SW480 (cell line): ENCODE measurements around the gene PCDHGB7.
"Not testable (repeated sequence)": the region's sequence is repeated elsewhere in the genome, so short reads cannot be mapped to it uniquely, and the experiment has no call there.

ENCODE experiments used
- DNase-seq: peaks from one replicate; pipeline ENCODE4 v3.0.0-alpha.2; 2016; ENCODE audit warnings: low spot score

PCDHGB7 gene

GRCh38 chr5:141430332-141431113, 13.0 kb downstream of the PCDHGB7 start, which contains the start of gene PCDHGA12:
Gene PCDHGA12 (plus strand): TSS chr5:141430507. CDS start chr5:141430760, 253 bp downstream.
- no peak for DNase-seq

DNA sequence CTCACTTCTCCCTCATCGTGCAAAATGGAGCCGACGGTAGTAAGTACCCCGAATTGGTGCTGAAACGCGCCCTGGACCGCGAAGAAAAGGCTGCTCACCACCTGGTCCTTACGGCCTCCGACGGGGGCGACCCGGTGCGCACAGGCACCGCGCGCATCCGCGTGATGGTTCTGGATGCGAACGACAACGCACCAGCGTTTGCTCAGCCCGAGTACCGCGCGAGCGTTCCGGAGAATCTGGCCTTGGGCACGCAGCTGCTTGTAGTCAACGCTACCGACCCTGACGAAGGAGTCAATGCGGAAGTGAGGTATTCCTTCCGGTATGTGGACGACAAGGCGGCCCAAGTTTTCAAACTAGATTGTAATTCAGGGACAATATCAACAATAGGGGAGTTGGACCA, 13.8 kb downstream of the PCDHGB7 start:
- DNase-seq: no peak

- not testable (repeated sequence) for DNase-seq
Observed at GRCh38 chr5:141432308-141432707, 14.8 kb downstream of the PCDHGB7 start.

DNA sequence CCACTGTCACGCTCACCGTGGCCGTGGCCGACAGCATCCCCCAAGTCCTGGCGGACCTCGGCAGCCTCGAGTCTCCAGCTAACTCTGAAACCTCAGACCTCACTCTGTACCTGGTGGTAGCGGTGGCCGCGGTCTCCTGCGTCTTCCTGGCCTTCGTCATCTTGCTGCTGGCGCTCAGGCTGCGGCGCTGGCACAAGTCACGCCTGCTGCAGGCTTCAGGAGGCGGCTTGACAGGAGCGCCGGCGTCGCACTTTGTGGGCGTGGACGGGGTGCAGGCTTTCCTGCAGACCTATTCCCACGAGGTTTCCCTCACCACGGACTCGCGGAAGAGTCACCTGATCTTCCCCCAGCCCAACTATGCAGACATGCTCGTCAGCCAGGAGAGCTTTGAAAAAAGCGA, 15.2 kb downstream of the PCDHGB7 start:
- not testable (repeated sequence) for DNase-seq

GRCh38 chr5:141434006-141434405, 16.5 kb downstream of the PCDHGB7 start:
- DNase-seq: no peak

DNA sequence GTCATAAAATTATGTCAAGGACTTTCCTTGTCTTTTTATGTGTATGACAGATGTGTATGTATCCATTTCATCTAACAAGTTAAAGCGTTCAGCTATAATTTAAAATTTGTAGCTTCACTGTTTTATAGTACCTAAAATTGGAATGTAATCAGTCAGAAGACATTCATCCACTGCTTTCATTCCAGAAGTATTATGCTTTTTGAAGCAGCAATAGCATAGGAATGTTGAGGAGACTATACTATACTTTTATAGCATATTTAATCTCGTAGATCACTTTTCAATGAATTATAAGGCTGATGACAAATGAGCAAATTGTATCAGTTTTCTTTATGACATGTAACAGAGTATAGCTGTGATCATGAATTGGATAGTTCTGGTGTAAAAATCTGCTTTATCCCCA, 19.7 kb downstream of the PCDHGB7 start:
- no peak for DNase-seq

DNA sequence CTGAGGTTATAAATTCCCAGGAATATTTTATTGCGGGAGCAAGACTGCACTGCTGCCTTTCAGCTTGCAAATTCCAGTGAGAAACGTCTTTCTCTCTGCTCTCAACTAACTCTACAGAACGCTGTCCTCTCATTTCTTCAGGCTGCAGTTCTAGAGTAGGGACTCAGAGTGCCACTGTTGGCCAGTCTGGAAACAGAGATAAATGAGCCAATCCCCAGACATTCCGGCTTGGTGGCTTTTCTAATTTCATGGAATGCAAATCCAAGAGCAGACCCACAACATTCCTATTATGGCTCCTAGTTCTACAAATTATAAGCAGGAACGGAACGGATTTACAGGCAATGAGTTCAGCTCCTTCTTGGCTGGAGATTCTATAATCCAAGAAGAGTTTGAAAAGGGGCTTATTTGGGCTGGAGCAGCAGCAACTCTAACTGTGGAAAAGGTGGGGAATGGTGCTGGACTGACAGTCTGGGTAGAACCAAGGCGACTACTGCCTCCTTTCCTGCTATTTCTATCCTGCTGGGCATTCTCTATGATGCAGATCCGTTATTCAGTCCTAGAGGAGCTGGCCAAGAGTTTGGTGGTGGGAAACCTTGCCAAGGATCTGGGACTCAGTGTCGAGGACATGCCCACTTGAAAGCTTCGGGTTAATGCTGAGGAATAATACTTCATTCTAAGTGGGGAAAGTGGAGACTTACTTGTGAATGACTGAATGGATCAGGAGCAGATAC, 22.1 kb downstream of the PCDHGB7 start:
- DNase-seq: peak; percentile 27

DNA sequence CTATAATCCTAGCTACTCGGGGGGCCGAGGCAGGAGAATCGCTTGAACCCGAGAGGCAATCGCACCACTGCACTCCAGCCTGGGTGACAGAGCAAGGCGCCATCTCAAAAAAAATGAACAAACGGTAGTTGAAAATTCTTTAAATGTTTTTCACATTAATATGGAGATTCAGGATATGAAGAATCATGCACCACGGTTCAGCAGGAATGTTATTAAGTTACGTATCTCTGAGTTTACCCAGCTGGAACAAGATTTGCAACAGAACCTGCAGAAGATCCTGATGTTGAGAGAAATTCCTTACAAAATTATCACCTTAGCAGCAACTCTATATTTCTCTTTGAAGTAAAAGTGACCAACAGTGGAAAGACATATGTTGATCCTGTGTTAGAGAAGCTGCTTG, 22.9 kb downstream of the PCDHGB7 start:
- DNase-seq: no peak

- no peak for DNase-seq
Observed at GRCh38 chr5:141441571-141442170, 24.2 kb downstream of the PCDHGB7 start.

DNA sequence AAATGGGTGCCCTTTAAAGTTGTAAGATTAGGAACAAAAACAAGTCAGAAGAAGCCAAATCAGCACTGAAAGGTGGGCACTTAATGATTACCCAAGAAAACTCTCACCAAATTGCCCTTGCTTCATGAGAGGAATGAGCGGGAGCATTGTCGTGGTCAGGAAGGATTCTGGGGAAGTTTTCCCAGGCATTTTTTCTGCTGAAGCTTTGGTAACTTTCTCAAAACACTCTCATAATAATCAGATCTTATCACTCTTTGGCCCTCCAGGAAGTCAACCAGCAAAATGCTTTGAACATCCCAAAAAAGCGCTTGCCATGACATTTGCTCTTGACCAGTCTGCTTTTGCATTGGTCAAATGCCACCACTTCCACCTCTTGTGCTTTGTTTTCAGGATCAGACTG, 47.9 kb downstream of the PCDHGB7 start:
- DNase-seq: no peak
